ENCODE results near the gene MRPL47. TPM values are rescaled to one million over a fixed set of nuclear protein-coding genes. Genes with fewer than 3 reads are reported as not detected.

MRPL47 gene
- total and polyA plus RNA-seq, 2 of the 13 experiments (the other 11 are each of a cell fraction or from before 2014, with no cell fraction given), result 36.1 to 83.8 TPM

DNA sequence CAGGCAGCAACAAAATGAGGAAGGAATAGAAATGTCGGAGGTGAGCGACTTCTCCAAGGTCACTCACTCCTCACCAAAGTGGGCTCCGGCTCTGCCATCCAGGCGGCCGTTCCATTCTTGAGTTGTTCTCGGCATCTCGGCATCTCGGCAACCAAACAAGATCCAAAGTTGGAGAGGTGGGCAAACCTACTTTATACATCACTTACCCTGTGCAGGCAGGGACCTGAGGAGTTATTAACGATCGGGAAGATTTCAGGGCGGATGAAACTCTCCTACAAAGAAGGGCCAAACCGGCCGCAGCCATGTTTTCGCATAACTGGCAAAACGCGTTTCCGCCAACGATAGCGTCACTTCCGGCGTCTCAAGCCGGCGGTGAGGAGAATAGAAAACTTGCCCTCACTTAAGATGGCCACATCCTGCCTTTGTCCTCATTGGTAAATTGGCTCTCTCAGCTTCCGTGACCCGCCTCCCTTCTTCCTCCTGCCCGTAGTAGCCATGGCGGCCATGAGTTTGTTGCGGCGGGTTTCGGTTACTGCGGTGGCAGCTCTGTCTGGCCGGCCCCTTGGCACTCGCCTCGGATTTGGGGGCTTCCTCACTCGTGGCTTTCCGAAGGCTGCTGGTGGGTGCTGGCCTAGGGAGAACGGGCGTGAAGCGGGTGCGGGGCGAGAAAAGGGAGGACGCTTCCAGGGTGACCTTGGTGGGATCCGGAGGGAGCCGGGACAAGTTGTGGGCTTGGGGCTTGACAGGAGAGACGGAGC, at the start of gene MRPL47, which contains the start of gene NDUFB5 (continued):
- TF ChIP-seq, protein P1, sequence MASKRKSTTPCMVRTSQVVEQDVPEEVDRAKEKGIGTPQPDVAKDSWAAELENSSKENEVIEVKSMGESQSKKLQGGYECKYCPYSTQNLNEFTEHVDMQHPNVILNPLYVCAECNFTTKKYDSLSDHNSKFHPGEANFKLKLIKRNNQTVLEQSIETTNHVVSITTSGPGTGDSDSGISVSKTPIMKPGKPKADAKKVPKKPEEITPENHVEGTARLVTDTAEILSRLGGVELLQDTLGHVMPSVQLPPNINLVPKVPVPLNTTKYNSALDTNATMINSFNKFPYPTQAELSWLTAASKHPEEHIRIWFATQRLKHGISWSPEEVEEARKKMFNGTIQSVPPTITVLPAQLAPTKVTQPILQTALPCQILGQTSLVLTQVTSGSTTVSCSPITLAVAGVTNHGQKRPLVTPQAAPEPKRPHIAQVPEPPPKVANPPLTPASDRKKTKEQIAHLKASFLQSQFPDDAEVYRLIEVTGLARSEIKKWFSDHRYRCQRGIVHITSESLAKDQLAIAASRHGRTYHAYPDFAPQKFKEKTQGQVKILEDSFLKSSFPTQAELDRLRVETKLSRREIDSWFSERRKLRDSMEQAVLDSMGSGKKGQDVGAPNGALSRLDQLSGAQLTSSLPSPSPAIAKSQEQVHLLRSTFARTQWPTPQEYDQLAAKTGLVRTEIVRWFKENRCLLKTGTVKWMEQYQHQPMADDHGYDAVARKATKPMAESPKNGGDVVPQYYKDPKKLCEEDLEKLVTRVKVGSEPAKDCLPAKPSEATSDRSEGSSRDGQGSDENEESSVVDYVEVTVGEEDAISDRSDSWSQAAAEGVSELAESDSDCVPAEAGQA (IDR thresholded peaks at IDR 0.05; ENCODE audit: low read depth), result peak; percentile 98
- TF ChIP-seq, protein P1 (CRISPR knock-in tag; IDR thresholded peaks at IDR 0.05; ENCODE audit: borderline replicate concordance), result no peak
- TF ChIP-seq FOXC1 (CRISPR knock-in tag; IDR thresholded peaks at IDR 0.05; ENCODE audit: borderline replicate concordance) (0 out of 2 replicates have a peak, but pooled peaks have one; percentile 43), ZNF232 (CRISPR knock-in tag; IDR thresholded peaks at IDR 0.05; ENCODE audit: borderline replicate concordance) (0 out of 2 replicates have a peak, but pooled peaks have one; percentile 31), CBX2 (IDR thresholded peaks at IDR 0.05; ENCODE audit: low read depth, low read length) (no peak), CBX2 (CRISPR knock-in tag; IDR thresholded peaks at IDR 0.05; ENCODE audit: low read depth) (no peak), ZNF883 (CRISPR knock-in tag; IDR thresholded peaks at IDR 0.05; ENCODE audit: not compliant biosample characterization) (peak; percentile 61), RFXAP (CRISPR knock-in tag; IDR thresholded peaks at IDR 0.05; ENCODE audit: borderline replicate concordance) (no peak), MED8 (CRISPR knock-in tag; IDR thresholded peaks at IDR 0.05; ENCODE audit: insufficient replicate concordance) (peak; percentile 79), EEA1 (CRISPR knock-in tag; IDR thresholded peaks at IDR 0.05; ENCODE audit: borderline replicate concordance) (no peak), RELA (CRISPR knock-in tag; IDR thresholded peaks at IDR 0.05) (no peak)
- TF ChIP-seq, protein P2, sequence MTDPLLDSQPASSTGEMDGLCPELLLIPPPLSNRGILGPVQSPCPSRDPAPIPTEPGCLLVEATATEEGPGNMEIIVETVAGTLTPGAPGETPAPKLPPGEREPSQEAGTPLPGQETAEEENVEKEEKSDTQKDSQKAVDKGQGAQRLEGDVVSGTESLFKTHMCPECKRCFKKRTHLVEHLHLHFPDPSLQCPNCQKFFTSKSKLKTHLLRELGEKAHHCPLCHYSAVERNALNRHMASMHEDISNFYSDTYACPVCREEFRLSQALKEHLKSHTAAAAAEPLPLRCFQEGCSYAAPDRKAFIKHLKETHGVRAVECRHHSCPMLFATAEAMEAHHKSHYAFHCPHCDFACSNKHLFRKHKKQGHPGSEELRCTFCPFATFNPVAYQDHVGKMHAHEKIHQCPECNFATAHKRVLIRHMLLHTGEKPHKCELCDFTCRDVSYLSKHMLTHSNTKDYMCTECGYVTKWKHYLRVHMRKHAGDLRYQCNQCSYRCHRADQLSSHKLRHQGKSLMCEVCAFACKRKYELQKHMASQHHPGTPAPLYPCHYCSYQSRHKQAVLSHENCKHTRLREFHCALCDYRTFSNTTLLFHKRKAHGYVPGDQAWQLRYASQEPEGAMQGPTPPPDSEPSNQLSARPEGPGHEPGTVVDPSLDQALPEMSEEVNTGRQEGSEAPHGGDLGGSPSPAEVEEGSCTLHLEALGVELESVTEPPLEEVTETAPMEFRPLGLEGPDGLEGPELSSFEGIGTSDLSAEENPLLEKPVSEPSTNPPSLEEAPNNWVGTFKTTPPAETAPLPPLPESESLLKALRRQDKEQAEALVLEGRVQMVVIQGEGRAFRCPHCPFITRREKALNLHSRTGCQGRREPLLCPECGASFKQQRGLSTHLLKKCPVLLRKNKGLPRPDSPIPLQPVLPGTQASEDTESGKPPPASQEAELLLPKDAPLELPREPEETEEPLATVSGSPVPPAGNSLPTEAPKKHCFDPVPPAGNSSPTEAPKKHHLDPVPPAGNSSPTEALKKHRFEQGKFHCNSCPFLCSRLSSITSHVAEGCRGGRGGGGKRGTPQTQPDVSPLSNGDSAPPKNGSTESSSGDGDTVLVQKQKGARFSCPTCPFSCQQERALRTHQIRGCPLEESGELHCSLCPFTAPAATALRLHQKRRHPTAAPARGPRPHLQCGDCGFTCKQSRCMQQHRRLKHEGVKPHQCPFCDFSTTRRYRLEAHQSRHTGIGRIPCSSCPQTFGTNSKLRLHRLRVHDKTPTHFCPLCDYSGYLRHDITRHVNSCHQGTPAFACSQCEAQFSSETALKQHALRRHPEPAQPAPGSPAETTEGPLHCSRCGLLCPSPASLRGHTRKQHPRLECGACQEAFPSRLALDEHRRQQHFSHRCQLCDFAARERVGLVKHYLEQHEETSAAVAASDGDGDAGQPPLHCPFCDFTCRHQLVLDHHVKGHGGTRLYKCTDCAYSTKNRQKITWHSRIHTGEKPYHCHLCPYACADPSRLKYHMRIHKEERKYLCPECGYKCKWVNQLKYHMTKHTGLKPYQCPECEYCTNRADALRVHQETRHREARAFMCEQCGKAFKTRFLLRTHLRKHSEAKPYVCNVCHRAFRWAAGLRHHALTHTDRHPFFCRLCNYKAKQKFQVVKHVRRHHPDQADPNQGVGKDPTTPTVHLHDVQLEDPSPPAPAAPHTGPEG (CRISPR knock-in tag; IDR thresholded peaks at IDR 0.05), result peak; percentile 77; the same call in 1 of the 2 replicates
